Measurements from ENCODE around the gene ADAMTS2. TPM values are rescaled to one million over a fixed set of nuclear protein-coding genes. Genes with fewer than 3 reads are reported as not detected.

The ADAMTS2 gene
- polyA plus RNA-seq, 1 experiment: 129 TPM

DNA sequence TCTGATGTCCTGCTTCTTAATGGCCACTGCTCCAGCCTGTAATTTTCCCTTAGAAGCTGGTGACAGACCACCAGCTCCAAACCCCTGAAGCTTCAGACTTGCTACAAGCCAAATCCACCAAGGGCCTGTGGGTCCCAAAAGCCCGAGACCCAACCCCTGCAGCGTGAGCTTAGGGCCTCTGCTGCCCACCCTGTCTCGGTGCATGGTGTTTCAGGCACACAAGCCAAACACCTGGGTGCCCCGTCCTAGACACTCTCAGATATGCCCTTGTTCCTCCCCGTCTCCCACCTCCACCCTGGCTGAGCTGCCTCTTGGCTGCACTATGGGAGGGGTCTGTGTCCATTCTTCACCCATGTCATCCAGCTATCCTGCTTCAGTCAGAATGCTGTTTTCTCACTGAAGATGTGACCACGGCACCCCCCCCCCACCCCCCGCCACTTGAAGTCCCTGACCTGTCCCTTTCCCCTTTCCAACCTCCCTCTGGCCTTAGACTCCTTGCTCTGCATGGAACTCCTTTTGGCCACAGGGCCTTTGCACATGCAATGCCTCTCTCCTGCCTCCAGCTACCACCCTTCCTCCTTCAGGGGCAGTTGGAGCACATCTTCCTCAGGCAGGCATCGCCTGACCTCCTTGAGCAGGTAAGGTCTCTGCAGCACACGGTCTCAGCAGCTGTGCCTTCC, 229.3 kb downstream of the ADAMTS2 start:
- no peak for TF ChIP-seq CTCF (IDR thresholded peaks at IDR 0.05; ENCODE audit: insufficient read depth, low read depth, low read length)
- ChIA-PET CTCF (no interaction called here), POLR2A (no interaction called here)
- H3K36me3 ChIP-seq (ENCODE audit: control insufficient read depth, insufficient read depth, low read length): peaks cover 22% of the 10 kb centered on the region
- no peak for DNase-seq (ENCODE audit: low read depth)
- no peak overlapping the region for H3K4me3 ChIP-seq (ENCODE audit: low read depth, low read length)
- no peaks in the 10 kb centered on the region for H3K27me3 ChIP-seq (ENCODE audit: control insufficient read depth, insufficient read depth, low read length)

- ChIA-PET POLR2A (no interaction called here), CTCF (no interaction called here)
- no peak for TF ChIP-seq CTCF (IDR thresholded peaks at IDR 0.05; ENCODE audit: insufficient read depth, low read depth, low read length)
- H3K27me3 ChIP-seq (ENCODE audit: control insufficient read depth, insufficient read depth, low read length): no peaks in the 10 kb centered on the region
- no peak overlapping the region for H3K4me3 ChIP-seq (ENCODE audit: low read depth, low read length)
- DNase-seq (ENCODE audit: low read depth): no peak
- peaks cover 20% of the 10 kb centered on the region for H3K36me3 ChIP-seq (ENCODE audit: control insufficient read depth, insufficient read depth, low read length)
These were observed 230.0 kb downstream of the ADAMTS2 start for GRCh38 chr5:179115307-179115706.

GRCh38 chr5:179114756-179115155, 230.5 kb downstream of the ADAMTS2 start:
- ChIA-PET POLR2A (no interaction called here), CTCF (no interaction called here)
- Histone ChIP-seq H3K4me3 (ENCODE audit: low read depth, low read length) (no peak overlapping the region), H3K27me3 (ENCODE audit: control insufficient read depth, insufficient read depth, low read length) (no peaks in the 10 kb centered on the region), H3K36me3 (ENCODE audit: control insufficient read depth, insufficient read depth, low read length) (peaks cover 20% of the 10 kb centered on the region)
- no peak for DNase-seq (ENCODE audit: low read depth)
- no peak for TF ChIP-seq CTCF (IDR thresholded peaks at IDR 0.05; ENCODE audit: insufficient read depth, low read depth, low read length)

DNA sequence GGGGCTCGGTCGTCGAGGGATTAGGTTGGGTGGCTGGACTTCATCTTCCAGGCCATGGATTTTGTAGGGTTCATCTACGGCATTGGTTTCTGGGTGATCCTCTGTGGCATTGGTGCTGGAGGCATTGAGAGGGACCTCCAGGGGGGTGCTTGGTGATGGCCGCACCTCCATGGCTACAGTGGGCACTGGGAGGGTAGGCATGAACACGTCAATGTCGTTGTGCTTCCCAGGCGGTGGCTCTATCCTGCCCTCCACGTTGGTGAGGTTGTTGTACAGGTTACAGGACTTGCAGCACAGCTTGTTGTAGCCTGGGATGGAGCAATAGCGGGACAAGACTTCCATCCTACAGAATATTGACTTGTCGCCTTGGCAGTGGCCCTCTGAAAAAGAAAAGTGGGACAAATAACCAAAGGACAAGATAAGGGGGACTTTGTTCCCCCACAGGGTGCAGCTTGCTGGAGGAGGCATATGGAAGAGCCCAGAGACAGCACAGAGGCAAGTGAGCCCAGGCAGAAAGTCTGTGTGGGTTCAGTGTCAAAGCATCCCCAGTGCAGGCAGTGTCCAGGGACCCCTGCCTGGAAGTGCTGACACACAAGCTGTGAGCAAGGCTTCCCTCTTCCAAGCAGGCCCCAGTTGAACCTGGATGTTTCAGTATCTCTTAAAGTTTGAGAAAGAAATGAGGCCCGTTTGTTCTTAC, 231.2 kb downstream of the ADAMTS2 start:
- H3K4me3 ChIP-seq (ENCODE audit: low read depth, low read length): no peak overlapping the region

GRCh38 chr5:179113143-179113530, 232.1 kb downstream of the ADAMTS2 start:
- ChIA-PET CTCF (no interaction called here), POLR2A (no interaction called here)
- H3K36me3 ChIP-seq (ENCODE audit: control insufficient read depth, insufficient read depth, low read length): peaks cover 20% of the 10 kb centered on the region
- H3K4me3 ChIP-seq (ENCODE audit: low read depth, low read length): no peak overlapping the region
- no peak for TF ChIP-seq CTCF (IDR thresholded peaks at IDR 0.05; ENCODE audit: insufficient read depth, low read depth, low read length)
- no peaks in the 10 kb centered on the region for H3K27me3 ChIP-seq (ENCODE audit: control insufficient read depth, insufficient read depth, low read length)
- DNase-seq (ENCODE audit: low read depth): no peak

More for the DNA sequence above, 231.2 kb downstream of the ADAMTS2 start:
- Histone ChIP-seq H3K36me3 (ENCODE audit: control insufficient read depth, insufficient read depth, low read length) (peaks cover 20% of the 10 kb centered on the region), H3K27me3 (ENCODE audit: control insufficient read depth, insufficient read depth, low read length) (no peaks in the 10 kb centered on the region)
- ChIA-PET POLR2A (no interaction called here), CTCF (no interaction called here)
- TF ChIP-seq CTCF (IDR thresholded peaks at IDR 0.05; ENCODE audit: insufficient read depth, low read depth, low read length): no peak
- DNase-seq (ENCODE audit: low read depth): no peak
